CD14-positive monocyte (primary cell): Measurements from ENCODE around the gene ASTN2. TPM values are rescaled to one million over a fixed set of nuclear protein-coding genes. Genes with fewer than 3 reads are reported as not detected.

Source experiments
- DNase-seq, 3 donors: peaks; one replicate each; pipeline ENCODE4 v3.0.0-alpha.2; 2011 to 2022
- H2AFZ ChIP-seq: 2 replicates; pipeline ENCODE4 v1.6.0; 2012; ENCODE audit warnings: mild to moderate bottlenecking, low read depth, low read length, inconsistent platforms; ENCODE audit not compliant: insufficient read depth, poor library complexity, severe bottlenecking
- H3K27ac ChIP-seq, 2 donors: 1 replicate in 1 of 2; 2 replicates in 1 of 2; pipeline ENCODE4 v1.5.1; 2012 to 2013; ENCODE audit warnings: low read length in 2 of 2, control low read depth in 1 of 2, inconsistent platforms in 1 of 2, low read depth in 1 of 2, mild to moderate bottlenecking in 1 of 2
- H3K27me3 ChIP-seq, 2 donors: one replicate each; pipeline versions ENCODE4 v1.6.0 to v1.6.1; 2011 to 2013; ENCODE audit warnings: low read length in 2 of 2; ENCODE audit not compliant: control insufficient read depth in 2 of 2, insufficient read depth in 2 of 2
- H3K36me3 ChIP-seq, 2 donors: replicated peaks in 1 of 2; 1 replicate in 1 of 2; 2 replicates in 1 of 2; pipeline versions ENCODE4 v1.5.1 to v1.6.1; 2012 to 2013; ENCODE audit warnings: low read length in 2 of 2, control low read depth in 1 of 2, inconsistent platforms in 1 of 2, mild to moderate bottlenecking in 1 of 2; ENCODE audit not compliant: insufficient read depth in 2 of 2, control insufficient read depth in 1 of 2
- H3K4me1 ChIP-seq, 2 donors: 1 replicate in 1 of 2; 2 replicates in 1 of 2; pipeline versions ENCODE4 v1.5.1 to v1.6.1; 2012 to 2013; ENCODE audit warnings: low read length in 2 of 2, control low read depth in 1 of 2, inconsistent platforms in 1 of 2, mild to moderate bottlenecking in 1 of 2, moderate library complexity in 1 of 2; ENCODE audit not compliant: insufficient read depth in 2 of 2, control insufficient read depth in 1 of 2
- H3K4me2 ChIP-seq: replicated peaks from 2 replicates; pipeline ENCODE3; 2012; ENCODE audit warnings: low read length, moderate library complexity, mild to moderate bottlenecking; ENCODE audit not compliant: poor library complexity, severe bottlenecking; ENCODE audit errors: extremely low read depth
- H3K4me3 ChIP-seq, 3 experiments: fragments of 200-600 bp in 1 of 3; sonication (generic) in 1 of 3; replicated peaks in 1 of 3; 1 replicate in 2 of 3; 2 replicates in 1 of 3; pipeline ENCODE4 v1.5.1; 2011 to 2013; ENCODE audit warnings: low read length in 3 of 3, mild to moderate bottlenecking in 3 of 3, control low read depth in 2 of 3, low read depth in 2 of 3, inconsistent platforms in 1 of 3, moderate library complexity in 1 of 3
- H3K79me2 ChIP-seq: 2 replicates; pipeline ENCODE4 v1.6.0; 2012; ENCODE audit warnings: mild to moderate bottlenecking, control low read depth, inconsistent platforms, low read length, moderate library complexity; ENCODE audit not compliant: insufficient read depth
- H3K9ac ChIP-seq: 2 replicates; pipeline ENCODE4 v1.6.0; 2017; ENCODE audit warnings: low read length, mild to moderate bottlenecking; ENCODE audit not compliant: insufficient read depth, poor library complexity, severe bottlenecking
- H3K9me3 ChIP-seq, 2 donors: replicated peaks in 1 of 2; 1 replicate in 1 of 2; 2 replicates in 1 of 2; pipeline versions ENCODE4 v1.5.1 to v1.6.1; 2012 to 2013; ENCODE audit warnings: low read length in 2 of 2, control low read depth in 1 of 2; ENCODE audit not compliant: control insufficient read depth in 1 of 2, insufficient read depth in 1 of 2
- H4K20me1 ChIP-seq: 2 replicates; pipeline ENCODE4 v1.6.0; 2012; ENCODE audit warnings: mild to moderate bottlenecking, low read length, control low read depth, moderate library complexity; ENCODE audit not compliant: insufficient read depth
- H3K27ac Mint-ChIP-seq, 7 donors: one replicate each; pipeline ENCODE4 v1.8.0; 2020; ENCODE audit warnings: mild to moderate bottlenecking in 7 of 7, mixed read lengths in 7 of 7, moderate library complexity in 6 of 7, inconsistent platforms in 2 of 7
- H3K27me3 Mint-ChIP-seq, 3 donors: one replicate each; pipeline ENCODE4 v1.8.0; 2021 to 2022; ENCODE audit warnings: low read depth in 3 of 3, mild to moderate bottlenecking in 3 of 3, mixed read lengths in 3 of 3, moderate library complexity in 3 of 3, inconsistent platforms in 1 of 3
- H3K36me3 Mint-ChIP-seq, 2 donors: one replicate each; pipeline ENCODE4 v1.8.0; 2020; ENCODE audit warnings: mixed read lengths in 2 of 2, inconsistent platforms in 1 of 2, mild to moderate bottlenecking in 1 of 2
- H3K4me1 Mint-ChIP-seq: one replicate; pipeline ENCODE4 v1.8.0; 2020; ENCODE audit warnings: mild to moderate bottlenecking, mixed read lengths
- H3K4me3 Mint-ChIP-seq, 2 donors: one replicate each; pipeline ENCODE4 v1.8.0; 2020; ENCODE audit warnings: mild to moderate bottlenecking in 2 of 2, mixed read lengths in 2 of 2, moderate library complexity in 1 of 2
- H3K9me3 Mint-ChIP-seq, 7 donors: one replicate each; pipeline ENCODE4 v1.8.0; 2020 to 2022; ENCODE audit warnings: mixed read lengths in 7 of 7, mild to moderate bottlenecking in 6 of 7, moderate library complexity in 6 of 7, inconsistent platforms in 2 of 7
- WGBS: methylation state at CpG from one replicate; pipeline ENCODE4 v1.1.5; 2013; ENCODE audit warnings: missing lambda C conversion rate; ENCODE audit not compliant: insufficient coverage; 5-methylcytosine and 5-hydroxymethylcytosine counted together
- intact Hi-C, 2 donors: fragments of 100-400 bp; cut with micrococcal nuclease; formaldehyde crosslinking; loops; one replicate each; pipeline versions ENCODE4 v1.15.0 to v1.15.1; 2023
- polyA plus RNA-seq, 3 donors: library from polyadenylated mRNA; depleted of rRNA in 1 of 3; unstranded in 2 of 3; stranded (reverse) in 1 of 3; fragments of 300-500 nt in 2 of 3; fragments of >200 nt in 1 of 3; fragmentation: Illumina TruSeq in 2 of 3; gene quantifications; 1 replicate in 2 of 3; 2 replicates in 1 of 3; pipeline ENCODE4 v1.2.3, GENCODE V29; 2012 to 2021
- TF ChIP-seq, protein P1 (sequence below): fragments of 200-600 bp; IDR thresholded peaks from one replicate; pipeline ENCODE4 v1.8.0; 2022; ENCODE audit warnings: antibody characterized with exemption, mild to moderate bottlenecking

Gene ASTN2
- polyA plus RNA-seq, 3 donors, result not detected

- no peak overlapping the region for H2AFZ ChIP-seq
- Mint-ChIP-seq H3K4me1 (peaks cover 2% of the 10 kb centered on the region), H3K4me3 (no peak overlapping the region), H3K36me3 (no peaks in the 10 kb centered on the region), H3K27ac (no peak overlapping the region), H3K9me3 (peaks cover 0 to 5% (median 0%) of the 10 kb centered on the region in 7 donors), H3K27me3 (peaks cover 0 to 4% (median 0%) of the 10 kb centered on the region in 3 donors)
- H3K27ac ChIP-seq, result no peak overlapping the region
- 86% methylated on average over 1 of the region's 1 CpG for WGBS
- no peaks in the 10 kb centered on the region for H3K4me1 ChIP-seq
- no peaks in the 10 kb centered on the region for H3K79me2 ChIP-seq
- H3K36me3 ChIP-seq, result no peaks in the 10 kb centered on the region
- no peaks in the 10 kb centered on the region for H4K20me1 ChIP-seq
- no peak for DNase-seq
- H3K4me3 ChIP-seq, result no peak overlapping the region
- no peaks in the 10 kb centered on the region for H3K27me3 ChIP-seq
- no peak overlapping the region for H3K4me2 ChIP-seq
- intact Hi-C loops, result no loop called here
- TF ChIP-seq, protein P1, sequence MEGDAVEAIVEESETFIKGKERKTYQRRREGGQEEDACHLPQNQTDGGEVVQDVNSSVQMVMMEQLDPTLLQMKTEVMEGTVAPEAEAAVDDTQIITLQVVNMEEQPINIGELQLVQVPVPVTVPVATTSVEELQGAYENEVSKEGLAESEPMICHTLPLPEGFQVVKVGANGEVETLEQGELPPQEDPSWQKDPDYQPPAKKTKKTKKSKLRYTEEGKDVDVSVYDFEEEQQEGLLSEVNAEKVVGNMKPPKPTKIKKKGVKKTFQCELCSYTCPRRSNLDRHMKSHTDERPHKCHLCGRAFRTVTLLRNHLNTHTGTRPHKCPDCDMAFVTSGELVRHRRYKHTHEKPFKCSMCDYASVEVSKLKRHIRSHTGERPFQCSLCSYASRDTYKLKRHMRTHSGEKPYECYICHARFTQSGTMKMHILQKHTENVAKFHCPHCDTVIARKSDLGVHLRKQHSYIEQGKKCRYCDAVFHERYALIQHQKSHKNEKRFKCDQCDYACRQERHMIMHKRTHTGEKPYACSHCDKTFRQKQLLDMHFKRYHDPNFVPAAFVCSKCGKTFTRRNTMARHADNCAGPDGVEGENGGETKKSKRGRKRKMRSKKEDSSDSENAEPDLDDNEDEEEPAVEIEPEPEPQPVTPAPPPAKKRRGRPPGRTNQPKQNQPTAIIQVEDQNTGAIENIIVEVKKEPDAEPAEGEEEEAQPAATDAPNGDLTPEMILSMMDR, result no peak
- no peaks in the 10 kb centered on the region for H3K9me3 ChIP-seq
- no peak overlapping the region for H3K9ac ChIP-seq
Measured at GRCh38 chr9:116479056-116479544, 935.8 kb downstream of the ASTN2 start.

DNA sequence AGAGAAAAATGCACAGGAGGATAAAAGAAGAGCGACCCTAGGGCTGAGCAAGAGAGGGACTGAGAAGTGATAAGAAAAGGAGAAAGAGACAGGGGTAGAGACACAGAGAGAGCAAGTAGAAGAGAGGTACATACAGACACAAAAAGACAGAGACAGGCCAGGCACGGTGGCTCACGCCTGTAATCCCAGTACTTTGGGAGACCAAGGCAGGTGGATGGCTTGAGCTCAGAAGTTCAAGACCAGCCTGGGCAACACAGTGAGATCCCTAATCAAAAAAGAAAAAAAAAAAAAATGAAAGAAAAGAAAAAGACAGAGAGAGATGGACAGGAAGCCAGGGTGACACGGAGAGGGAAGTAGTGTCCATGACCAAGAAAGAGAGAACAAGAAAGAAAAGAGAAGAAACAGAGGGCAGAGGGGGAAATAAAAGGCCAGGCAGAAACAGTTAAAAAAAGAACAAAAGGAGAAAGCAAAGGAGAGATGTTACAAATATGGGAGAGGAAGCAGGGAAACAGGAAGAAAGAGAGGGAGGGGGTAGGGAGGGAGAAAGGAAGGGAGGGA, 937.2 kb downstream of the ASTN2 start:
- DNase-seq, result no peak
- Histone ChIP-seq H3K4me2 (no peak overlapping the region), H3K9me3 (no peaks in the 10 kb centered on the region), H3K27me3 (no peaks in the 10 kb centered on the region), H4K20me1 (no peaks in the 10 kb centered on the region), H3K27ac (no peak overlapping the region), H3K4me1 (no peaks in the 10 kb centered on the region), H3K79me2 (no peaks in the 10 kb centered on the region), H3K36me3 (no peaks in the 10 kb centered on the region), H2AFZ (no peak overlapping the region), H3K4me3 (no peak overlapping the region), H3K9ac (no peak overlapping the region)
- 72% methylated on average over 3 of the region's 4 CpGs for WGBS
- Mint-ChIP-seq H3K4me3 (no peak overlapping the region), H3K27me3 (peaks cover 0 to 4% (median 0%) of the 10 kb centered on the region in 3 donors), H3K27ac (no peak overlapping the region), H3K4me1 (peaks cover 2% of the 10 kb centered on the region), H3K36me3 (no peaks in the 10 kb centered on the region), H3K9me3 (peaks cover 0 to 5% (median 0%) of the 10 kb centered on the region in 7 donors)
- TF ChIP-seq, protein P1, result no peak
- intact Hi-C loops, result no loop called here
